ENCODE data around the gene CACNA1D.
"Not testable (repeated sequence)": the region's sequence is repeated elsewhere in the genome, so short reads cannot be mapped to it uniquely, and the experiment has no call there.

Gene CACNA1D

DNA sequence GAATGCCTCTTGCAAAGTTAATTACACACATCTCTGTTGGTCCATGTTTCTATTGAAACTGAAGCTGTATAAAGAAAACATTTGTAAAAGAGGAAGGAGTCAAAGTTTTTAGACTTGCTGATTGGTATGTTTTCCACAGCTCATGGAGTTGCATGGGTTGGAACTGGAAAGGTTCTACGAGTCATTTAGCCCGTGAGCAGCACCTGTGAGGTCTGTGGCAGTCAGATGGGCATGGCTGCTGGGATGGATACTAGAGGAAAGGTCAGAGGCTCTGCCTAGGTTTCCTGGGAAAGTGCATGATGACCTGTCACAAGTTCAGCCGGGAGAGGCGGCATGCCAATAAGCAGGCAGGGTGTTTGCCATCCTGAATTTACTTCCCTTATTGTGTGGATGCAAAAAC, 155.4 kb downstream of the CACNA1D start:
- WGBS, 2 experiments (ENCODE audit: insufficient coverage in 2 of 2), result 90 to 97% methylated on average over 3 to 4 of the region's 4 CpGs
- Histone ChIP-seq H3K9me3 (ENCODE audit: control insufficient read depth, low read length) (no peaks in the 10 kb centered on the region), H3K36me3 (ENCODE audit: control insufficient read depth, insufficient read depth, low read length) (no peaks in the 10 kb centered on the region), H3K27ac (ENCODE audit: low read depth, low read length, severe bottlenecking) (no peak overlapping the region), H3K4me1 (ENCODE audit: control insufficient read depth, insufficient read depth, low read length, poor library complexity, severe bottlenecking) (no peaks in the 10 kb centered on the region), H3K4me3 (ENCODE audit: extremely low read depth, insufficient read depth, low read length, poor library complexity, severe bottlenecking) (no peak overlapping the region)

DNA sequence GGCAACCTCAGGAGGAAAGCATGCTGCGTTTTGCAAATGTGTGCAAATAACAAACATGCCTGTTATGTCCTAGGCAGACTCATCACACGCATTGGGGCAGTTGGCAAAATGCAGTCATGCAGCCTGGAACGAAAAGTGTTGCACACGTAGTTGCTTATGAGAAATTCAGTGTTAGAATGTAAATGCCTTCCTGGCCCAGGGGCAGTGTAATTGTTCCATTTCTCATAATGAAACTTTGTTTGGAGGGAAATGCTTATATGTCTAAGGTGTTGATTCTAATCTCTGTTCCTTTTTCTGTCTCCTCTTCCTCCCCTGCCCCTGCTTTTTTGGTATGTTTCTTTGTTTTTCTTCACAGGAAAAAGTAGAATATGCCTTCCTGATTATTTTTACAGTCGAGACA, 156.0 kb downstream of the CACNA1D start:
- H3K9me3 ChIP-seq (ENCODE audit: control insufficient read depth, low read length), result no peaks in the 10 kb centered on the region
- H3K27ac ChIP-seq (ENCODE audit: low read depth, low read length, severe bottlenecking), result no peak overlapping the region
- no peak overlapping the region for H3K4me3 ChIP-seq (ENCODE audit: extremely low read depth, insufficient read depth, low read length, poor library complexity, severe bottlenecking)
- H3K4me1 ChIP-seq (ENCODE audit: control insufficient read depth, insufficient read depth, low read length, poor library complexity, severe bottlenecking), result no peaks in the 10 kb centered on the region
- H3K36me3 ChIP-seq (ENCODE audit: control insufficient read depth, insufficient read depth, low read length), result no peaks in the 10 kb centered on the region
- 80 to 96% methylated on average over 1 to 5 of the region's 5 CpGs for WGBS, 2 experiments (ENCODE audit: insufficient coverage in 2 of 2)

DNA sequence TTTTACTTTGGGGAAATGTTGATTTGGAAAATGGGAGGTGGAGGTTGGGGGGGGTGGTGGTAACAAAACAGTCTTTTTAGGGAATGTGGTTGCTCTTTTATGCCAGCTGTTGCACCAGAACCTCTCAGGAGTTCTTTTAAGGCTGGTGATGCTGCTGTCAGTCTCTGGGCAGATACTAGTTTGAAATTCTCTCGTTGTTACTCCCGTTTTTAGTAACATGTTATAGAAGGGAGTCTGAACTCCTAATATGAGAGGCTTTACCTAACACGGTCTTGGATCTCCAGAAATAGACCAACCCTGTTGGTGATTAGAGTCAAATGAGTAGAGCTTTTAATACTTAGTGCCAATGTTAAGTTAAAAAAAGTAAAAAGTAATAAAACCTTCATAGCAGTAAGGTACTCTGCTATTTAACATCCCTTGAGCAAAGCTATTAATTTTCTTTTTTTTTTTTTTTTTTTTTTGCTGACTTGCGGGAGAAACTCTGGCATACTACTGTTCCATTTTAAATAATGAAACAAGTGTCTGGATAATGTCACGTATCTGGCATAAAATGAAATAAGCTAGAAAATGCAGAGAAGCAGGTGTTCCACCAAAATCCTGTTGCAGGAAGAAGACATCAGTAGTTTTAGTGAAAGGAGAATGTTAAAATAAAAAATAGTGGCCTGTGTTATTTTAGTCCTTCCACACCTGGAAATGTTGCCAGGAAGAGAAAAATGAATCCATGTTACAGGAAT, 156.7 kb downstream of the CACNA1D start:
- Histone ChIP-seq H3K9me3 (ENCODE audit: control insufficient read depth, low read length) (no peaks in the 10 kb centered on the region), H3K4me3 (ENCODE audit: extremely low read depth, insufficient read depth, low read length, poor library complexity, severe bottlenecking) (no peak overlapping the region), H3K36me3 (ENCODE audit: control insufficient read depth, insufficient read depth, low read length) (no peaks in the 10 kb centered on the region), H3K4me1 (ENCODE audit: control insufficient read depth, insufficient read depth, low read length, poor library complexity, severe bottlenecking) (no peaks in the 10 kb centered on the region), H3K27ac (ENCODE audit: low read depth, low read length, severe bottlenecking) (no peak overlapping the region)
- WGBS, 2 experiments (ENCODE audit: insufficient coverage in 2 of 2), result 93% methylated on average over 3 of the region's 5 CpGs; no CpG with 5 or more reads in 1 of the 2 experiments

DNA sequence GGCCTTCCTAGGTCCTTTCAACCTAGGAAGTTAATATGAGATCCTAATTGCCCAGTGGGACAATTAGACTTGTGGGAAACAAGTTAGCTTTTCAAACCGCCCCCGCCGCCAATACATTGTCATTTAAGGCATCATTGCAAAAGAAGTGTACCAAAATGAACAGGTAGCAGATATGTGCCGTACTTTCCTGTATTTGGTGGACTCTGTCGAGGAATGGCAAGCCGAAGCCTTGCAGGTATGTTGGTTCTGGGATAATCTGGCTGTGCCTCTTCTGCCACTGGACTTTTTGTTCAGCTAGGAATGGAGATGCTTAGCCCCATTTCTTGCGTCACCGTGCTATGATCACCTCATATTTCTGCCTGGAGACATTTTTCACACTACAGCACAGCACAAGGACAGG, 157.5 kb downstream of the CACNA1D start:
- H3K27ac ChIP-seq (ENCODE audit: low read depth, low read length, severe bottlenecking), result no peak overlapping the region
- H3K4me3 ChIP-seq (ENCODE audit: extremely low read depth, insufficient read depth, low read length, poor library complexity, severe bottlenecking), result no peak overlapping the region
- no peaks in the 10 kb centered on the region for H3K9me3 ChIP-seq (ENCODE audit: control insufficient read depth, low read length)
- H3K4me1 ChIP-seq (ENCODE audit: control insufficient read depth, insufficient read depth, low read length, poor library complexity, severe bottlenecking), result no peaks in the 10 kb centered on the region
- no peaks in the 10 kb centered on the region for H3K36me3 ChIP-seq (ENCODE audit: control insufficient read depth, insufficient read depth, low read length)
- 92 to 94% methylated on average over 4 to 8 of the region's 8 CpGs for WGBS, 2 experiments (ENCODE audit: insufficient coverage in 2 of 2)

DNA sequence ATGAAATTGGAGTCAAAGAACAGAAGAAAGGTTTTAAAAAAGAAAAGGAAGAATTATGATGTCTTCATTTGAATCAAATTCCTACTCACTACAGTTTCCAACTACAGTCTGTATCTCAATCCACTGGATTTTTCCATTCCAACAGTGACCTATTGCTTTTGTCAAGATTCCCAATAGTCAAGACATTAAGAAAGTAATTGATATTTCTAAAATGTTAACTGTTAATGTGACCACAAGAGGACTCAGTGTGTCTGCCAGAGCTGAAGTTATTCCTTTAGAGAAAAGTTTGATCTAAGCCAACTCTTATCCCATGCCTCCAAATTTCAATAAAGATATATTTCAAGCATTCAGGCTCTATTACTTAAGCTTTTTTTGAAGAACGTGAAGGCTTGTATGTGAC, 163.2 kb downstream of the CACNA1D start:
- 100% methylated on average over 1 of the region's 1 CpG for WGBS, 2 experiments (ENCODE audit: insufficient coverage in 2 of 2)
- Histone ChIP-seq H3K4me1 (ENCODE audit: control insufficient read depth, insufficient read depth, low read length, poor library complexity, severe bottlenecking) (no peaks in the 10 kb centered on the region), H3K36me3 (ENCODE audit: control insufficient read depth, insufficient read depth, low read length) (no peaks in the 10 kb centered on the region), H3K27ac (ENCODE audit: low read depth, low read length, severe bottlenecking) (no peak overlapping the region), H3K9me3 (ENCODE audit: control insufficient read depth, low read length) (no peaks in the 10 kb centered on the region), H3K4me3 (ENCODE audit: extremely low read depth, insufficient read depth, low read length, poor library complexity, severe bottlenecking) (no peak overlapping the region)

DNA sequence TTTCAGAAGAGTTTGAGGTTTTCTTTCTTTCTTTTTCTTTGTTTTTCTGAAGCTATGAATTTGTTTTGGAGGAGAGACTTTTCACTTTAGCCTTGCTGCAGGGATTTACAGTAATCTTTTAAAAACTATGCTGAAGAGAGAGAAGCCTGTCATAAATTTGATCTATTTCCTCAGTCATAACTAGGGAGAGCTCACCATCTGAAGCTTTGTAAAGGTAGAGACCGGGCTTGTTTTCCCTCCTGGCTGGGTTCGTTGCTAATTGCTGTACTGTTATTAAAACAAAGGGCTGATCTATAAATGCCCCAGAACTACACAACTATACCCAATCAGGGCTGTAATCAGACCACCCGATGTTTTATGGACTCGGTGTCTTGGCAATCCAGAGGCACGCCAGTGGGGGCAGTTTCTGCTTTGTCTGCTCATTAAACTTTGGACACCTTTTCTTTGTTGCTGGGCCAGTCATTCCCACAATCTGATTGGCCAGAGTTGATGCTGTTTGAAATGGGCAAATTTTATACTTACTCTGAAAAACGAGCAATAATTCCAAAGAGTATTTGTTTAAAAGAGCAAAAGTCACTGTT, 164.3 kb downstream of the CACNA1D start:
- H3K9me3 ChIP-seq (ENCODE audit: control insufficient read depth, low read length), result no peaks in the 10 kb centered on the region
- no peak overlapping the region for H3K27ac ChIP-seq (ENCODE audit: low read depth, low read length, severe bottlenecking)
- no peak overlapping the region for H3K4me3 ChIP-seq (ENCODE audit: extremely low read depth, insufficient read depth, low read length, poor library complexity, severe bottlenecking)
- no peaks in the 10 kb centered on the region for H3K36me3 ChIP-seq (ENCODE audit: control insufficient read depth, insufficient read depth, low read length)
- H3K4me1 ChIP-seq (ENCODE audit: control insufficient read depth, insufficient read depth, low read length, poor library complexity, severe bottlenecking), result no peaks in the 10 kb centered on the region
- WGBS, 2 experiments (ENCODE audit: insufficient coverage in 2 of 2), result 87 to 100% methylated on average over 3 of the region's 6 CpGs

DNA sequence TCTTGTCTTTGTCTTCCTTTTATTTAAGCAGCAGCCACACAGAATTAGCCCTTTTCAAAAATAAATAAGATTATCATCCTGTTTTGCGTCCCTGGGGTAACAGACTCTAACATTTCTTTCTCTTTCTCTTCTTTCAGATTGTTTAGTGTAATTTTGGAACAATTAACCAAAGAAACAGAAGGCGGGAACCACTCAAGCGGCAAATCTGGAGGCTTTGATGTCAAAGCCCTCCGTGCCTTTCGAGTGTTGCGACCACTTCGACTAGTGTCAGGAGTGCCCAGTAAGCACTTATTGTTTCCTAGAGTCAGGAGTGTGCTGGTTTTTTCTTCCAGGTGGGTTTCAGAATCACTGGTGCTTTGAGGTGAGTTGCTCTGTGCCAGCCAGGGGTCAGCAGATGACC, 165.6 kb downstream of the CACNA1D start:
- no peaks in the 10 kb centered on the region for H3K4me1 ChIP-seq (ENCODE audit: control insufficient read depth, insufficient read depth, low read length, poor library complexity, severe bottlenecking)
- WGBS, 2 experiments (ENCODE audit: insufficient coverage in 2 of 2), result 99 to 100% methylated on average over 6 of the region's 7 CpGs
- H3K9me3 ChIP-seq (ENCODE audit: control insufficient read depth, low read length), result no peaks in the 10 kb centered on the region
- no peaks in the 10 kb centered on the region for H3K36me3 ChIP-seq (ENCODE audit: control insufficient read depth, insufficient read depth, low read length)
- no peak overlapping the region for H3K27ac ChIP-seq (ENCODE audit: low read depth, low read length, severe bottlenecking)
- no peak overlapping the region for H3K4me3 ChIP-seq (ENCODE audit: extremely low read depth, insufficient read depth, low read length, poor library complexity, severe bottlenecking)

DNA sequence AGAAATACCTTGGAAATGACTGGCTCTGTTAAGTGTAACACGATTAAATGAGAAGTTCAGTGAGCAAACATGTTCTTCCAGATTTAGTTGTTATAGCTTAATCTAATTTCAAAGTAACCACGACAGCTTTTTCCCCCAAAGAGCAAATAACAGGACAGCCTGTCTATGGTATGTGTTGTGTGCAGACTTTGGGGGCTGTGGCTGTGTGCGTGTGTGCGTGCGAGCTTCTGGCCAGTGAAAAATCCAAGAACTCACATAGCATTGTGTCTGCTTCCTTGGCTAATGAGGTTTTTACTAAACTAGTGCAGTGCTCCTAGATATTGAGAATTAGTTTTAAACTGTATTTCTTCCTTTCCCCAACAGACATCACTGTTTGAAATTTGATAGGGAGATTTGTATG, 167.1 kb downstream of the CACNA1D start:
- 94% methylated on average over 2 of the region's 5 CpGs; no CpG with 5 or more reads in 1 of the 2 experiments for WGBS, 2 experiments (ENCODE audit: insufficient coverage in 2 of 2)
- no peak overlapping the region for H3K4me3 ChIP-seq (ENCODE audit: extremely low read depth, insufficient read depth, low read length, poor library complexity, severe bottlenecking)
- no peaks in the 10 kb centered on the region for H3K9me3 ChIP-seq (ENCODE audit: control insufficient read depth, low read length)
- no peaks in the 10 kb centered on the region for H3K36me3 ChIP-seq (ENCODE audit: control insufficient read depth, insufficient read depth, low read length)
- H3K27ac ChIP-seq (ENCODE audit: low read depth, low read length, severe bottlenecking), result no peak overlapping the region
- no peaks in the 10 kb centered on the region for H3K4me1 ChIP-seq (ENCODE audit: control insufficient read depth, insufficient read depth, low read length, poor library complexity, severe bottlenecking)

DNA sequence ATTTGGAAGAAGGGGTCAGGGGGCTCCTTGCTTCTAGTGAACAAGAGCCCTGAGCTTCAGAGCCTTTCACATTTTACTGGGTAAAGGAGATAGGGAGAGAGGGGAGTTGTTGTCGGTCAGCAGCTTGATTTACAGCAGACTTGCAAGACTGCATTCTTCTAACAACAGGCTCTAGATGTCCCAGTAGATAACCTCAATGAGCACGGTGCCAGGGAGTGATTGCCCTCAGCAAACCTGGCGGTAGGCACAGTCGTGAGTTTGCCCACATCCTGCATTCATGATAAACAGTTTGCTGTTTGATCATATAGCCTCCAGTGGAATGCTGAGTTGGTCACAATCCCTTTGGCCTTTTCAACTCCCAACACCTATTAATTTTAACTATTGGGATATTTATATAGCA, 170.4 kb downstream of the CACNA1D start:
- H3K27ac ChIP-seq (ENCODE audit: low read depth, low read length, severe bottlenecking); H3K36me3 ChIP-seq (ENCODE audit: control insufficient read depth, insufficient read depth, low read length); H3K4me3 ChIP-seq (ENCODE audit: extremely low read depth, insufficient read depth, low read length, poor library complexity, severe bottlenecking); H3K9me3 ChIP-seq (ENCODE audit: control insufficient read depth, low read length); H3K4me1 ChIP-seq (ENCODE audit: control insufficient read depth, insufficient read depth, low read length, poor library complexity, severe bottlenecking): not testable (repeated sequence)
- no CpG with 5 or more reads among the region's 4 CpGs for WGBS, 2 experiments (ENCODE audit: insufficient coverage in 2 of 2)

DNA sequence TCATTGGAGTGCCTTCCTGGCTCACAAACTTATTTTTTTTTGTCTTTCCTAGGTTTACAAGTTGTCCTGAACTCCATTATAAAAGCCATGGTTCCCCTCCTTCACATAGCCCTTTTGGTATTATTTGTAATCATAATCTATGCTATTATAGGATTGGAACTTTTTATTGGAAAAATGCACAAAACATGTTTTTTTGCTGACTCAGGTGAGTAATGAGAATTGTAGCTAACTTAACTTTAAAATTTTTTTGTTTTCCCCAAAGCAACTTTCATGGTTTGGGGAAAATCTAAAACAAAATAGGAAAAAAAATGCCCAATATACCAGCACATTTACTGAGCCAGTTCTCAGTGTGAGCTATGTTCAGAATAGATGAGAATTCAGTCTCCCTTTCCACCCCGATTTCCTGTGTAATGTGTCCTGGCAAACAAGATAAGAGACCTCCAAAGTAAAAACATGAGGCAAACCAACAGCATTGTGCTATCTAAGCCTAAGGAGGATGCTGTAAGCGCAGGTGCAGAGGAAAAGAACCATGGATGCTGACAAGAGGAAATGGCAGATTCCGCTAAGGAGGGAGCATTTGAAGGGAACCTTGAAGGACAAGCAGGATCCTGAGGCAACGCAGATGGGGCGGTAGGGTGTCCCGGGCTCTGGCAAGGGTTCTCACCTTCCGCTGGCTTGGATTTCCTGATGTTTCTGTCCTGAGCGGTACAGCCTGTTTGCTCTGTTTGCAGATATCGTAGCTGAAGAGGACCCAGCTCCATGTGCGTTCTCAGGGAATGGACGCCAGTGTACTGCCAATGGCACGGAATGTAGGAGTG, 171.4 kb downstream of the CACNA1D start:
- 90 to 91% methylated on average over 11 of the region's 12 CpGs for WGBS, 2 experiments (ENCODE audit: insufficient coverage in 2 of 2)
- H3K36me3 ChIP-seq (ENCODE audit: control insufficient read depth, insufficient read depth, low read length), result no peaks in the 10 kb centered on the region
- no peak overlapping the region for H3K4me3 ChIP-seq (ENCODE audit: extremely low read depth, insufficient read depth, low read length, poor library complexity, severe bottlenecking)
- no peaks in the 10 kb centered on the region for H3K4me1 ChIP-seq (ENCODE audit: control insufficient read depth, insufficient read depth, low read length, poor library complexity, severe bottlenecking)
- H3K9me3 ChIP-seq (ENCODE audit: control insufficient read depth, low read length), result no peaks in the 10 kb centered on the region
- H3K27ac ChIP-seq (ENCODE audit: low read depth, low read length, severe bottlenecking), result no peak overlapping the region

DNA sequence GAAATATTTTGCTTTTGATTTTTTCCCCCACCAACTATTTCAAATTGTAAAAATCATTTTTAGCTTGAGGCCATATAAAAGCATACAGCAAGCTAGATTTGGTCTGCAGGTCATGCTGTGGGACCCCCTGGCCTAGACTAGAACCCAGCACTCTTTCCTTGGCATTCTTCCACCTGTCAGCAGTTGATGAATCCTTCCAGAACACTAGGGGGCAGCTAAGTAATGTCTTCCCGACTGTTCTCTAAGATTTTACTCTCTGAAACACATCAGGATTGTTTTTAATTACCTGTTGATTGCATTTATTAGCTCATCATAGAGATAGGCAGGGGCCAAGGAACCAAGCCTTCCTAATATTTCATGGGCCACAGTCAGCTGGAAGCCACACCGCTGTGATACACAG, 174.5 kb downstream of the CACNA1D start:
- Histone ChIP-seq H3K9me3 (ENCODE audit: control insufficient read depth, low read length) (no peaks in the 10 kb centered on the region), H3K4me1 (ENCODE audit: control insufficient read depth, insufficient read depth, low read length, poor library complexity, severe bottlenecking) (no peaks in the 10 kb centered on the region), H3K4me3 (ENCODE audit: extremely low read depth, insufficient read depth, low read length, poor library complexity, severe bottlenecking) (no peak overlapping the region), H3K27ac (ENCODE audit: low read depth, low read length, severe bottlenecking) (no peak overlapping the region), H3K36me3 (ENCODE audit: control insufficient read depth, insufficient read depth, low read length) (no peaks in the 10 kb centered on the region)
- 40 to 75% methylated on average over 1 to 2 of the region's 2 CpGs for WGBS, 2 experiments (ENCODE audit: insufficient coverage in 2 of 2)
